ENCODE data around the gene KAT6B.

The KAT6B gene

GRCh38 chr10:75023074-75023473, 196.7 kb downstream of the KAT6B start:
- TF ChIP-seq, protein P1, sequence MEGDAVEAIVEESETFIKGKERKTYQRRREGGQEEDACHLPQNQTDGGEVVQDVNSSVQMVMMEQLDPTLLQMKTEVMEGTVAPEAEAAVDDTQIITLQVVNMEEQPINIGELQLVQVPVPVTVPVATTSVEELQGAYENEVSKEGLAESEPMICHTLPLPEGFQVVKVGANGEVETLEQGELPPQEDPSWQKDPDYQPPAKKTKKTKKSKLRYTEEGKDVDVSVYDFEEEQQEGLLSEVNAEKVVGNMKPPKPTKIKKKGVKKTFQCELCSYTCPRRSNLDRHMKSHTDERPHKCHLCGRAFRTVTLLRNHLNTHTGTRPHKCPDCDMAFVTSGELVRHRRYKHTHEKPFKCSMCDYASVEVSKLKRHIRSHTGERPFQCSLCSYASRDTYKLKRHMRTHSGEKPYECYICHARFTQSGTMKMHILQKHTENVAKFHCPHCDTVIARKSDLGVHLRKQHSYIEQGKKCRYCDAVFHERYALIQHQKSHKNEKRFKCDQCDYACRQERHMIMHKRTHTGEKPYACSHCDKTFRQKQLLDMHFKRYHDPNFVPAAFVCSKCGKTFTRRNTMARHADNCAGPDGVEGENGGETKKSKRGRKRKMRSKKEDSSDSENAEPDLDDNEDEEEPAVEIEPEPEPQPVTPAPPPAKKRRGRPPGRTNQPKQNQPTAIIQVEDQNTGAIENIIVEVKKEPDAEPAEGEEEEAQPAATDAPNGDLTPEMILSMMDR (IDR thresholded peaks at IDR 0.05; ENCODE audit: extremely low read depth, missing control alignments) = no peak
- no peak for DNase-seq (ENCODE audit: low spot score)

- no peak for DNase-seq (ENCODE audit: low spot score)
- TF ChIP-seq, protein P1 (IDR thresholded peaks at IDR 0.05; ENCODE audit: extremely low read depth, missing control alignments) = no peak
These were observed 198.6 kb downstream of the KAT6B start for GRCh38 chr10:75024971-75025523.

DNA sequence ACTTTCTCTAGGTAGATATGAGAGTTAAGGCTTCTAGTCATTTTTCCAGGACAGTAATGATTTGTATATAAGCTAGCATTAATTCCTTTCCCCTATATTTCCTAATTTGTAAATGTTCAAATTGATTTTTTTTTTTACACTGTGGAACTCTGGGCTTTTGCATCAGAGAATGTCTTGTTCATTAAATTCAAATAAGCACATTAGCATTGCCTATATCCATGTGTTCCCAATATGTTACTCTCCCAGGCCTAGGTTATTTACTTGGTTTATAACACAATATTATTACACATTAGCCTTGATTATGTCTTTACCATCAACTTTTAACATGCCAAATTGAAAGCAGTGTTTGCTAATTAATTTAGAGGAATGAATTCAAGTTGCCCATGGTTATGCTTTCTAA, 201.6 kb downstream of the KAT6B start:
- no peak for DNase-seq (ENCODE audit: low spot score)
- TF ChIP-seq, protein P1 (IDR thresholded peaks at IDR 0.05; ENCODE audit: extremely low read depth, missing control alignments) = no peak

- TF ChIP-seq, protein P1 (IDR thresholded peaks at IDR 0.05; ENCODE audit: extremely low read depth, missing control alignments) = no peak
- DNase-seq (ENCODE audit: low spot score) = no peak
These were observed 202.3 kb downstream of the KAT6B start for GRCh38 chr10:75028748-75029147.

DNA sequence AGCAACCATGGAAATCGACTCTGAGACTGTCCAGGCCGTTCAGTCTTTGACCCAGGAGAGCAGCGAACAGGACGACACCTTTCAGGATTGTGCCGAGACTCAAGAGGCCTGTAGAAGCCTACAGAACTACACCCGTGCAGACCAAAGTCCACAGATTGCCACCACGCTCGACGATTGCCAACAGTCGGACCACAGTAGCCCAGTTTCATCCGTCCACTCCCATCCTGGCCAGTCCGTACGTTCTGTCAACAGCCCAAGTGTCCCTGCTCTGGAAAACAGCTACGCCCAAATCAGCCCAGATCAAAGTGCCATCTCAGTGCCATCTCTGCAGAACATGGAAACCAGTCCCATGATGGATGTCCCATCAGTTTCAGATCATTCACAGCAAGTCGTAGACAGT, 203.0 kb downstream of the KAT6B start:
- TF ChIP-seq, protein P1 (IDR thresholded peaks at IDR 0.05; ENCODE audit: extremely low read depth, missing control alignments) = no peak
- DNase-seq (ENCODE audit: low spot score) = no peak

DNA sequence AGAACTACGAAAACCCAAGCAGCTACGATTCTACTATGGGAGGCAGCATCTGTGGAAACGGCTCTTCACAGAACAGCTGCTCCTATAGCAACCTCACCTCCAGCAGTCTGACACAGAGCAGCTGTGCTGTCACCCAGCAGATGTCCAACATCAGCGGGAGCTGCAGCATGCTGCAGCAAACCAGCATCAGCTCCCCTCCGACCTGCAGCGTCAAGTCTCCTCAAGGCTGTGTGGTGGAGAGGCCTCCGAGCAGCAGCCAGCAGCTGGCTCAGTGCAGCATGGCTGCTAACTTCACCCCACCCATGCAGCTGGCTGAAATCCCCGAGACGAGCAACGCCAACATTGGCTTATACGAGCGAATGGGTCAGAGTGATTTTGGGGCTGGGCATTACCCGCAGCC, 203.5 kb downstream of the KAT6B start:
- TF ChIP-seq, protein P1 (IDR thresholded peaks at IDR 0.05; ENCODE audit: extremely low read depth, missing control alignments) = no peak

DNA sequence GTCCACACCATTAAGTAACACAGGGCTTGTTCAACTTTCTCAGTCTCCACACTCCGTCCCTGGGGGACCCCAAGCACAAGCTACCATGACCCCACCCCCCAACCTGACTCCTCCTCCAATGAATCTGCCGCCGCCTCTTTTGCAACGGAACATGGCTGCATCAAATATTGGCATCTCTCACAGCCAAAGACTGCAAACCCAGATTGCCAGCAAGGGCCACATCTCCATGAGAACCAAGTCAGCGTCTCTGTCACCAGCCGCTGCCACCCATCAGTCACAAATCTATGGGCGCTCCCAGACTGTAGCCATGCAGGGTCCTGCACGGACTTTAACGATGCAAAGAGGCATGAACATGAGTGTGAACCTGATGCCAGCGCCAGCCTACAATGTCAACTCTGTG, 204.0 kb downstream of the KAT6B start:
- DNase-seq (ENCODE audit: low spot score) = no peak
- TF ChIP-seq, protein P1 (IDR thresholded peaks at IDR 0.05; ENCODE audit: extremely low read depth, missing control alignments) = no peak

More for the DNA sequence above, 203.5 kb downstream of the KAT6B start:
- no peak for DNase-seq (ENCODE audit: low spot score)

All from GM20000 (cell line).